Activated T-cell treated with anti-CD3 and anti-CD28 coated beads, Interleukin-2, amount 50 U/mL, for 72 hours (primary cell): Measurements from ENCODE around the gene CDC42BPA. TPM values are rescaled to one million over a fixed set of nuclear protein-coding genes. Genes with fewer than 3 reads are reported as not detected.

Experiments
- ATAC-seq, 2 donors: fragments of 150-1000 bp; cut with Tn5 transposase; replicated peaks in 1 of 2; 2 replicates each; pipeline ENCODE4 v1.10.0; 2021; ENCODE audit warnings: moderate library complexity in 2 of 2, mild to moderate bottlenecking in 1 of 2
- DNase-seq, 2 donors: peaks; one replicate each; pipeline ENCODE4 v3.0.0; 2021 to 2022; ENCODE audit warnings: mixed read lengths in 1 of 2
- H3K27ac Mint-ChIP-seq: one replicate; pipeline ENCODE4 v1.8.0; 2022; ENCODE audit warnings: mild to moderate bottlenecking, moderate library complexity, mixed read lengths
- H3K27me3 Mint-ChIP-seq: one replicate; pipeline ENCODE4 v1.8.0; 2022; ENCODE audit warnings: low read depth, mixed read lengths
- H3K36me3 Mint-ChIP-seq, 2 donors: one replicate each; pipeline ENCODE4 v1.8.0; 2022; ENCODE audit warnings: mixed read lengths in 2 of 2, mild to moderate bottlenecking in 1 of 2; ENCODE audit not compliant: insufficient read depth in 2 of 2
- H3K4me1 Mint-ChIP-seq: one replicate; pipeline ENCODE4 v1.8.0; 2022; ENCODE audit warnings: low read depth, mixed read lengths
- H3K4me3 Mint-ChIP-seq, 2 donors: one replicate each; pipeline ENCODE4 v1.8.0; 2022; ENCODE audit warnings: mild to moderate bottlenecking in 2 of 2, mixed read lengths in 2 of 2, moderate library complexity in 2 of 2
- H3K9me3 Mint-ChIP-seq, 2 donors: one replicate each; pipeline ENCODE4 v1.8.0; 2022; ENCODE audit warnings: mixed read lengths in 2 of 2
- total RNA-seq, 2 donors: library from RNA; stranded (reverse); gene quantifications; one replicate each; pipeline ENCODE4 v1.2.3, GENCODE V29; 2022

CDC42BPA gene
- total RNA-seq, 2 donors from 2014 or later: 6.2 to 11.6 TPM

GRCh38 chr1:226986496-226987178 is 331.7 kb downstream of the CDC42BPA start:
- Mint-ChIP-seq H3K4me3 (no peak overlapping the region), H3K27me3 (no peaks in the 10 kb centered on the region), H3K27ac (no peak overlapping the region), H3K36me3 (peaks cover 0 to 3% of the 10 kb centered on the region in 2 donors), H3K4me1 (peaks cover 22% of the 10 kb centered on the region), H3K9me3 (no peaks in the 10 kb centered on the region)
- no peak for ATAC-seq
- no peak for DNase-seq

- Mint-ChIP-seq H3K27ac (no peak overlapping the region), H3K4me1 (peaks cover 22% of the 10 kb centered on the region), H3K27me3 (no peaks in the 10 kb centered on the region), H3K36me3 (peaks cover 0 to 3% of the 10 kb centered on the region in 2 donors), H3K9me3 (no peaks in the 10 kb centered on the region), H3K4me3 (no peak overlapping the region)
- ATAC-seq (no peak), DNase-seq (no peak)
These were observed 332.3 kb downstream of the CDC42BPA start for GRCh38 chr1:226985839-226986463.

- H3K27me3 Mint-ChIP-seq: no peaks in the 10 kb centered on the region
- DNase-seq (no peak), ATAC-seq (no peak)
- no peak overlapping the region for H3K4me3 Mint-ChIP-seq
- H3K4me1 Mint-ChIP-seq: peaks cover 17% of the 10 kb centered on the region
- H3K27ac Mint-ChIP-seq: no peak overlapping the region
- peaks cover 0 to 3% of the 10 kb centered on the region in 2 donors for H3K36me3 Mint-ChIP-seq
- no peaks in the 10 kb centered on the region for H3K9me3 Mint-ChIP-seq
These were observed 333.0 kb downstream of the CDC42BPA start for GRCh38 chr1:226985239-226985838.

- peaks cover 10% of the 10 kb centered on the region for H3K4me1 Mint-ChIP-seq
- H3K27ac Mint-ChIP-seq: no peak overlapping the region
- no peaks in the 10 kb centered on the region for H3K27me3 Mint-ChIP-seq
- H3K36me3 Mint-ChIP-seq: peaks cover 0 to 3% of the 10 kb centered on the region in 2 donors
- no peaks in the 10 kb centered on the region for H3K9me3 Mint-ChIP-seq
- ATAC-seq (no peak), DNase-seq (no peak)
- H3K4me3 Mint-ChIP-seq: no peak overlapping the region
These were observed 333.6 kb downstream of the CDC42BPA start for GRCh38 chr1:226984521-226985238.

- ATAC-seq (no peak), DNase-seq (no peak)
- Mint-ChIP-seq H3K36me3 (peaks cover 0 to 3% of the 10 kb centered on the region in 2 donors), H3K4me1 (peaks cover 3% of the 10 kb centered on the region), H3K27me3 (no peaks in the 10 kb centered on the region), H3K27ac (no peak overlapping the region), H3K4me3 (no peak overlapping the region), H3K9me3 (no peaks in the 10 kb centered on the region)
These were observed 334.3 kb downstream of the CDC42BPA start for GRCh38 chr1:226983992-226984364.

GRCh38 chr1:226983247-226983991 is 334.9 kb downstream of the CDC42BPA start:
- no peak overlapping the region for H3K27ac Mint-ChIP-seq
- no peak for DNase-seq
- H3K27me3 Mint-ChIP-seq: no peaks in the 10 kb centered on the region
- no peak for ATAC-seq
- H3K4me3 Mint-ChIP-seq: no peak overlapping the region
- no peaks in the 10 kb centered on the region for H3K4me1 Mint-ChIP-seq
- no peaks in the 10 kb centered on the region for H3K9me3 Mint-ChIP-seq
- H3K36me3 Mint-ChIP-seq: peaks cover 0 to 3% of the 10 kb centered on the region in 2 donors

- ATAC-seq (no peak), DNase-seq (no peak)
- no peak overlapping the region for H3K27ac Mint-ChIP-seq
- H3K36me3 Mint-ChIP-seq: peaks cover 3 to 4% of the 10 kb centered on the region in 2 donors
- no peaks in the 10 kb centered on the region for H3K27me3 Mint-ChIP-seq
- no peak overlapping the region for H3K4me3 Mint-ChIP-seq
- no peaks in the 10 kb centered on the region for H3K9me3 Mint-ChIP-seq
- H3K4me1 Mint-ChIP-seq: no peaks in the 10 kb centered on the region
These were observed 335.7 kb downstream of the CDC42BPA start for GRCh38 chr1:226982451-226983177.

- peaks cover 1 to 4% of the 10 kb centered on the region in 2 donors for H3K36me3 Mint-ChIP-seq
- H3K4me1 Mint-ChIP-seq: no peaks in the 10 kb centered on the region
- no peaks in the 10 kb centered on the region for H3K27me3 Mint-ChIP-seq
- no peak for DNase-seq
- no peak overlapping the region for H3K4me3 Mint-ChIP-seq
- H3K27ac Mint-ChIP-seq: no peak overlapping the region
- no peaks in the 10 kb centered on the region for H3K9me3 Mint-ChIP-seq
- no peak for ATAC-seq
These were observed 336.5 kb downstream of the CDC42BPA start for GRCh38 chr1:226981838-226982237.

GRCh38 chr1:226981386-226981817 is 336.9 kb downstream of the CDC42BPA start:
- Mint-ChIP-seq H3K27ac (no peak overlapping the region), H3K4me1 (no peaks in the 10 kb centered on the region), H3K36me3 (peaks cover 0 to 4% of the 10 kb centered on the region in 2 donors), H3K9me3 (no peaks in the 10 kb centered on the region), H3K4me3 (no peak overlapping the region), H3K27me3 (no peaks in the 10 kb centered on the region)
- DNase-seq: no peak
- ATAC-seq: no peak

- H3K9me3 Mint-ChIP-seq: no peaks in the 10 kb centered on the region
- ATAC-seq (no peak), DNase-seq (no peak)
- peaks cover 0 to 4% of the 10 kb centered on the region in 2 donors for H3K36me3 Mint-ChIP-seq
- H3K4me1 Mint-ChIP-seq: no peaks in the 10 kb centered on the region
- no peak overlapping the region for H3K4me3 Mint-ChIP-seq
- no peak overlapping the region for H3K27ac Mint-ChIP-seq
- H3K27me3 Mint-ChIP-seq: no peaks in the 10 kb centered on the region
These were observed 337.5 kb downstream of the CDC42BPA start for GRCh38 chr1:226980565-226981385.

GRCh38 chr1:226980122-226980560 is 338.2 kb downstream of the CDC42BPA start:
- Mint-ChIP-seq H3K9me3 (no peaks in the 10 kb centered on the region), H3K36me3 (peaks cover 0 to 4% of the 10 kb centered on the region in 2 donors), H3K27me3 (no peaks in the 10 kb centered on the region), H3K4me3 (no peak overlapping the region), H3K27ac (no peak overlapping the region), H3K4me1 (no peaks in the 10 kb centered on the region)
- no peak for DNase-seq
- ATAC-seq: no peak
